Measurements from ENCODE around the gene ZNF410.

- TF ChIP-seq EGR1 (IDR thresholded peaks at IDR 0.05) = no peak
- TF ChIP-seq MAX (IDR thresholded peaks at IDR 0.05) = no peak
- no peak for TF ChIP-seq TEAD4 (IDR thresholded peaks at IDR 0.05)
- no peak for TF ChIP-seq CEBPB (IDR thresholded peaks at IDR 0.05)
These were observed 43.4 kb upstream of the ZNF410 start for GRCh38 chr14:73843296-73843695.
